Peyer's patch (tissue), 4 donors: ENCODE measurements around the gene CTDSPL. TPM values are rescaled to one million over a fixed set of nuclear protein-coding genes. Genes with fewer than 3 reads are reported as not detected.

ENCODE experiments used
- DNase-seq, 3 donors: peaks; one replicate each; pipeline ENCODE4 v3.0.0-alpha.2; 2017 to 2019
- H3K27ac ChIP-seq, 4 donors: fragments of 200-600 bp; sonication (generic); one replicate each; pipeline ENCODE4 v1.5.1; 2016 to 2019
- H3K27me3 ChIP-seq, 2 donors: fragments of 200-600 bp; sonication (generic); one replicate each; pipeline ENCODE4 v1.5.1; 2019
- H3K36me3 ChIP-seq, 3 donors: fragments of 200-600 bp; sonication (generic); one replicate each; pipeline ENCODE4 v1.5.1; 2016 to 2019
- H3K4me1 ChIP-seq, 4 donors: fragments of 200-600 bp; sonication (generic); one replicate each; pipeline ENCODE4 v1.5.1; 2016 to 2019
- H3K4me3 ChIP-seq, 4 donors: fragments of 200-600 bp; sonication (generic); 1 replicate in 3 of 4; 2 replicates in 1 of 4; pipeline ENCODE4 v1.5.1; 2016 to 2019; ENCODE audit warnings: mild to moderate bottlenecking in 1 of 4
- H3K9me3 ChIP-seq, 4 donors: fragments of 200-600 bp; sonication (generic); one replicate each; pipeline ENCODE4 v1.5.1; 2016 to 2019; ENCODE audit warnings: mild to moderate bottlenecking in 1 of 4
- CTCF ChIP-seq, 6 experiments: fragments of 450-650 bp in 4 of 6; fragments of 200-600 bp in 2 of 6; sonication (generic) in 1 of 6; IDR thresholded peaks; one replicate each; pipeline ENCODE4 v1.5.1; 2017 to 2019; ENCODE audit warnings: antibody characterized with exemption in 6 of 6, mild to moderate bottlenecking in 3 of 6, moderate library complexity in 1 of 6
- POLR2A ChIP-seq, 2 donors: fragments of 450-650 bp; IDR thresholded peaks; one replicate each; pipeline ENCODE4 v1.5.1; 2017; ENCODE audit warnings: antibody characterized with exemption in 2 of 2, mild to moderate bottlenecking in 2 of 2, moderate library complexity in 2 of 2
- total RNA-seq, 4 donors: library from RNA; depleted of rRNA; stranded (reverse); fragments of >200 nt; gene quantifications; one replicate each; pipeline ENCODE4 v1.1.0, GENCODE V29; 2016

Gene CTDSPL
- total RNA-seq, 4 donors from 2014 or later: 36.3 to 42.3 (median 38.4) TPM

DNA sequence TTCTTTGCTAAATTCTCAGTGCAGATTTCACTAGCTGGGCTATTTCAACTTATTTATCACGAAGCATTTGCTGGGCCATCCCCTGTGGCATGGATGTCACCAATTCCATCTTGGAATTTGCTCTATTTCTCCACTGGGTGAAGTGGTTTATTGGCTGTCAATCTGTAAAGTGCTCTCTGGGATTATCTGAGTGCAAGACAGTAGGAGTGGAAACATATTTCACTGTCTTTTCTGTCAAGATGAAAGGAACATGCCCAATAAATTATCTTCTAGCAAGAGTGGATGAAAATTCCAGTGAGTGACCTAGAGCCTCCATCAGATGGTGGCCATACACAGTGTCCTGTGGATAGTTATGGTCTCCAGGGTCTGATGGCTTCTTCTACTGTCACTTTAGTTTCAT, 25.1 kb upstream of the CTDSPL start:
- H3K27ac ChIP-seq: no peak overlapping the region
- DNase-seq: no peak
- TF ChIP-seq POLR2A (IDR thresholded peaks at IDR 0.05): no peak
- no peak for TF ChIP-seq CTCF (IDR thresholded peaks at IDR 0.05)
- no peak overlapping the region for H3K4me3 ChIP-seq
- H3K4me1 ChIP-seq: no peaks in the 10 kb centered on the region
- peaks cover 0 to 4% (median 0%) of the 10 kb centered on the region in 3 donors for H3K36me3 ChIP-seq
- H3K27me3 ChIP-seq: no peaks in the 10 kb centered on the region
- H3K9me3 ChIP-seq: no peaks in the 10 kb centered on the region

- no peaks in the 10 kb centered on the region for H3K36me3 ChIP-seq
- no peak for DNase-seq
- no peak overlapping the region for H3K4me3 ChIP-seq
- no peaks in the 10 kb centered on the region for H3K27me3 ChIP-seq
- H3K4me1 ChIP-seq: no peaks in the 10 kb centered on the region
- H3K27ac ChIP-seq: no peak overlapping the region
- no peaks in the 10 kb centered on the region for H3K9me3 ChIP-seq
- TF ChIP-seq CTCF (IDR thresholded peaks at IDR 0.05) (no peak), POLR2A (IDR thresholded peaks at IDR 0.05) (no peak)
Measured at GRCh38 chr3:37847689-37848088, 14.0 kb upstream of the CTDSPL start.

GRCh38 chr3:37849146-37849923, 12.3 kb upstream of the CTDSPL start:
- Histone ChIP-seq H3K27ac (no peak overlapping the region), H3K36me3 (no peaks in the 10 kb centered on the region), H3K27me3 (no peaks in the 10 kb centered on the region), H3K9me3 (no peaks in the 10 kb centered on the region), H3K4me1 (peaks cover 0 to 6% (median 0%) of the 10 kb centered on the region in 4 donors), H3K4me3 (no peak overlapping the region)
- TF ChIP-seq POLR2A (IDR thresholded peaks at IDR 0.05) (no peak), CTCF (IDR thresholded peaks at IDR 0.05) (no peak)
- no peak for DNase-seq

DNA sequence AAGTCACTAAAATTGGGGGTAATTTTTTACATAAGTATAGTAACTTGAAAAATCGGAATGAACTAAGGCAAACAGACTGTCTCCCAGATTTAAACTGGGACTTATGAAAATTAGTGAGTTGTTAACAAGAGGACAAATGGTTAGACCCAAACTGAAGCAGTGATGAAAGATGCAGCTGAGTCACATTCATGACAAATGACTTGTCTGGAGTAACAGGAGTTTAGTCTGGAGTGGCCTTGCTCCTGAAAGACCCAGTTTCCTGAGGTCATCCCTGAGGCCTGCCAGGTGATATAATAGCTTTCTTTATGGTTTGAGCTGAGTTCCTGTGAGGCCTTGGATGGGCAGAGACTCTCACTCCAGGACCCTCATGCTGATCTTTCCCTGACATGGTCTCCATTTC, 9.6 kb upstream of the CTDSPL start:
- no peaks in the 10 kb centered on the region for H3K27me3 ChIP-seq
- no peaks in the 10 kb centered on the region for H3K9me3 ChIP-seq
- H3K36me3 ChIP-seq: no peaks in the 10 kb centered on the region
- H3K27ac ChIP-seq: no peak overlapping the region
- H3K4me1 ChIP-seq: peaks cover 0 to 6% (median 0%) of the 10 kb centered on the region in 4 donors
- no peak overlapping the region for H3K4me3 ChIP-seq
- no peak for TF ChIP-seq CTCF (IDR thresholded peaks at IDR 0.05)
- no peak for TF ChIP-seq POLR2A (IDR thresholded peaks at IDR 0.05)
- DNase-seq: no peak

DNA sequence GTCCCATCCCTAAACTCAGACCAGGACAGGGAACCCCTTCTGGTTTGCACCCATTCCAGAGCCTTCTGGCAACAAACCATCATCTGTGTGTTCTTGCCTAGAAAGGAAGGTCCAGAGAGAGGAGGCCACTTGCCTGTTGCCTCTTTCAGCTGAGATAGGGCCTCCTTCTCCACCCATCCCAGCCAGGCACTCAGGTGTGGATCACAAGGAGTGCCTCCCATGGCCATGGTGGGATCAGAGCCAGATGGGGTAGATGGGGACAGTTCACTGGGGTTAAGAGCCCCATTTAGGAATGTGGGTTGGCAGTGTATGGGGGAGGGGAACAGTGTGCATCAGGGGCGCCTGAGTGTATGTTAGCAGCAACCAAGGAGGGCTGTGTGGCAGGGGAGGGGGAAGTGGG, 8.9 kb upstream of the CTDSPL start:
- no peak overlapping the region for H3K4me3 ChIP-seq
- H3K27me3 ChIP-seq: no peaks in the 10 kb centered on the region
- TF ChIP-seq CTCF (IDR thresholded peaks at IDR 0.05): no peak
- TF ChIP-seq POLR2A (IDR thresholded peaks at IDR 0.05): no peak
- H3K27ac ChIP-seq: no peak overlapping the region
- no peaks in the 10 kb centered on the region for H3K9me3 ChIP-seq
- no peaks in the 10 kb centered on the region for H3K36me3 ChIP-seq
- no peak for DNase-seq
- peaks cover 0 to 6% (median 0%) of the 10 kb centered on the region in 4 donors for H3K4me1 ChIP-seq
